ENCODE measurements around the gene ATXN7L1.
"Not testable (repeated sequence)": the region's sequence is repeated elsewhere in the genome, so short reads cannot be mapped to it uniquely, and the experiment has no call there.

Gene ATXN7L1

DNA sequence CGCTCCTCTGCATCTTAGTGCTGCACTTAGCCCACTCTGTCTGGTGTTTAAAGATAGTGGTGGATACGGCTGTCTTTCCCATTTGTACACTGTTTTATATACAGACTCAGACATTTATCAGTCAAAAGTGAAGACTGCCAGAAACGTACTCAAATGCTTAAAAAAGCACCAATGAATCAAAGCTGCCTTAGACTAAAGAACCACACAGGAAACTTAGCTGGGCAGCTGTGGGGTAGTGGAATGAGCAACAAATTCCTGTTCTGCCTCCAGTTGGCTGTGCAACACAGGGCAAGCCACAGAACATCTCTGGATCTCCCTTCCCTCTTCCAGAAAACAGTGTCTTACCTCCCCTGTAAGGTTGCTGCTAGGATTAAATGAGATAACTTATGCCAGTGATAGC, 76.0 kb downstream of the ATXN7L1 start:
- peak; percentile 51 for DNase-seq

DNA sequence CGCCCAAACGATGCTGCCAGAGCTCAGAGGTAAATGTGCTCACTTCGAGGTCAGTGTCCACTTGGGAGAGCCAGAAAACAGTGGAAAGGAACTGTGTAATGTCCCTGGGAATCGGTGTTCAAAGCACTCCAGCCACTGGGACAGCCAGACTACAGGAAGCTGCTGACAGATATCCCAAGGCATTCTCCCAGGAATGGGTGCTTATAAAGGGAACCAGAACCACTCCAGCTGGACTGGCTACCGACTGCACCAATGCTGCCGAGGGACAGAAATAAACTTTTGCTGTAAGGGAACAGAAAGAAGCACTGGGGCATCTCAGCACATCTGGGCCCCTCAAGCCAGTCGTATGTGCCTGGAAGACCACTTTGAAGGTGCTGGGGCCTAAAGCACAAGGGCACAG, 76.7 kb downstream of the ATXN7L1 start:
- no peak for DNase-seq

DNA sequence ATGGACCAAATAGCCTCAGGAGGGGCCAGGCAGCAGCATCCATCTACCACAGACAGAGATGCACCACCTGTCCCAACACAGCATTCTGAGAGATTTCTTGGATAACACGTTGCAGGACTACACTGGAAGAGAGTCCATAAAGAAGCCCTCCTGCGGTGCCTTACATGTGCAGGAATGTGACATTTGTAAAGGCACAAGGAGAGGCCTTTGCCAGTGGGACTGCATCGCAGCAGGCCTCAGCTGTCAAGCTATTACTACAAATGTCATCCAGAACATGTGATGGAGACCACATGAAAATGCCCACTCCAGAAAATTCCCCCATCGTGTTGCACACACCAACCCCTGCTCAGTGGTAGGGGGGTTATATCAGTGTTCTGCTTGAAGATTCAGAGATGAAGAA, 77.4 kb downstream of the ATXN7L1 start:
- no peak for DNase-seq

DNA sequence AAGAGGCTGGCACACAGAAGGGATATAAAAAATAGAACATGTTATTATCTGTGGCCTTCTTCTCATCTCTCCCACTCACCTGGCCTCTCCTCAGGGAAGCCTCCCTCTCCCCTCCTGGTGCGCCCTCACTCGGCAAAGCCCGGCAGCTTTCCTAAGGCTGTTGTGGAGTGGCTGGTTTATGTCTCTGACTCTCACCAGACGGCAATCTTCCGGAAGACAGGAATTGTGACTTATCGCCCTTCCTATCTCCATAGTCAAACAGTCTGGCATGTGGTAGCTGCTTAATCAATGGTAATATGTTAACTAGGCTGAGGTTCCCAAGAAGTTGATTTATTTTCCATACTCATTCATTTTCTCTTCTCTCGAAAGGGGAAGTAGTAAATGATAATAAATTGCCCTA, 78.7 kb downstream of the ATXN7L1 start:
- DNase-seq = no peak

DNA sequence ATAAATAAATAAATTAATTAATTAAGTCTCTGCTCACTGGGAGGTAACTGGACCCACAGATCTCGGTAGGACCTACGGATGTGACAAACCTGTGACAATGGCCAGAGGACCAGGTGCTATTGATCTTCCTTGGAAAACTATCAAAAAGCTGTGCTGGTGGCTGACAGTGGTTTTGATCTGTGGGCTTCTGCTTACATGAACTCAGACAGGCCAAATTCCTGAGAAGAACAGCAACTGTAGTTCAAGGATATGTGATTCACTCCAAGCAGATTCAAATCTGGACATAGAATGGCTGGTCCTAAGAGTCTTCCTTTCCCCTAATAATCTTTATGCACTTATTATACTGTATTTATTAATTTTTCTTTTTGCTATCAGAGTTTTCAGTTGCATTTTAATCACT, 80.0 kb downstream of the ATXN7L1 start:
- DNase-seq = peak; percentile 40

DNA sequence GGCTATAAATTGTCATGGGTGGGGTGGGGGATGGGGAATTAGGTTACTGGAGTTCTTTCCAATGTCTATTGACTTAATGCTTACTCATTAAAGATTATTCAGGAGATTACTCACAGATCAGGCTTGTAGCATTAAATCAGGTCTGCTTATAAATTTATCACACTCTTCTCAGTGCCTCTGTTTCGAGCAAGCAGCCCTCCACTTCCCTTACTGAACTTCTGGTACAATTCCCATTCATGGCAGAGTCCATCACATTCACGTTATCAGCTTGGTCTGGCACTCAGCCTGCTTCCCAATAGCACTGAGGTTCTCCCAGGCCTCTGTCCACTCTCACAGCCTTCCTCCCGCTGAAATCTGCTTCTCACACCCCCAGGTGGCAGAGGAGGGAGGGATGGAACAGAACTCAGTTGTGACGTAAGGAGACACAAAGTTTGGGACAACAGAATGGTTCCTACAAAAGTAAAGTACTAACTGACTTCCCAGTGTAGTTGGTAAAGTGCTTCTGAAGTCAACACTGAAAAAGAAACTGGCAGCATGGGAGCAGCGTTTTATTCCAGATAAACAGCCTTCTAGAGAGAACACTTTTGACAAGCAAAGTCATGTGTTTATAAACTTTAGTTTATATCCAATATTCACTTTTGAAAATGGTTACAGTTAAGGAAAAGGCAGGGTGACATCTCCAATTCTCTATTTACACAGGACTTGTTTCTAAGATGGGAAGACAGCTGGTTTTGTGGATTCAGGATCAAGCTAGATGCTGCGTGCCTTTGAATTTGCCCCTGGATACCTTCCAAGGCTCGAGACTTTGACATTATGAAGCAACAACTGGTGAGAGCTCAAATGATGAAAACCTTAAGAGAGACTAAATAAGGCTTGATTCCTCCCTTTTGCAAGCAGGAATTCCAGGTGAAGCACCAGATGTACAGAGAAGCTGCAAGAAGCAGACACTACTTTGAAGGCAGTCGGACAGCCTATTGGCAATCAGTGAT, 81.4 kb downstream of the ATXN7L1 start:
- DNase-seq = peak; percentile 60

DNA sequence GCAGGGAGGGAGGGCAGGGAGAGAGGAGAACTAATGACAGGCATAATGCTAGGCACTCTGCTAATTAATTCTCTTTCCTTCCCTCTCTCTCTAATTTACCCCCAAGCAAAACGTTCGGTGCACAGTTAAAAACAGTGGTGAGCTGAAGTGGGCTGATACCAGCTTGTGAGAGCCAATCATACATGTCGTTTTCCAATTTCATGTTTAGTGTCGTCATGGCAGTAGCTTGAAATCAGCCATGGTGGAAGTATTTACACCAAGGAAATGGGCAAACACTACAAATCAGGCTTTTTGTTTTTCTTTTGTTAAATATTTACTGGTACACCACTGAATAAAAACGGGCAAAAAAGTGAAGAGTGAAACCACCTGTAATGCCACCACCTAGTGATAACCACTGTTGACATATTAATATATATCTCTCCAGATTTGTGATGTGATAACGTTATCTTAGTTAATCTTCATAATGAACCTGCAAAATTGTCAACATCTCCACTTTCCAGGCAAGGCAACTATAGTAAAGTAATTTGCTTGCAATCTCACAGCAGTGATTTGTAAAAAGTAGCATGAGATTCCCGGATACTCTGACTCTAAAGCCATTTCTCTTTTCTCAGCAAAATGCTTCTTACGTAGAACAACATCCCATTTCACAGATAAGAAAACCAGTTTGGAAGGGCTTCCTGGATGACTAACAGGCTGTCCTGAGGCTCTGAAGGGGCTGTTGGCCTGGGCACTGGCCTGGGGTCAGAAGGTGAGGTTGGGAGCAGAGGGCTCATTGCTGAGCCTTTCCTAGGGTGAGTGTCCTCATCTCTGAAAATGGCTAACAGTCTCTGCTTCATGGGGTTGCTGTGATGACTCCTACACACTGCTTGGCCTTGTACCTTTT, 83.7 kb downstream of the ATXN7L1 start:
- DNase-seq = no peak

DNA sequence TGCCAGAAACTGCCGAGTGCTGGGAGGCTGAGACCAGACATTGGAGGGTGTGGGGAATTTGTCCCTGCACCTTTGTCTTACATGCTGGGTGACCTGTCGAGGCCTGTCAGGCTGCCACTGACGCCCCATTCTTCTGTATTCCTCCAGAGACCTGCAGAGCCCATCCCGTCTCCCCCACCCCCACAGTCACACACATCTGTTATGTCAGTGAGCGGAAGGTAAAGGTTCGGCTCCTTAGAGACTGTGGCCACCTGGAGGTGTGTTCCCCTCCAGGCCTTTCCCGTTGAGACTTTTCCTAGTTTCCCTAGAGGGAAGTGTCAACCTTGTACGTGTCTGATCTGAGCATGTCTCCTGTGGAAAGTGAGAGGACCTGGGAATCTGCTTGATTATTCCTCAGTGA, 84.5 kb downstream of the ATXN7L1 start:
- DNase-seq = no peak

DNA sequence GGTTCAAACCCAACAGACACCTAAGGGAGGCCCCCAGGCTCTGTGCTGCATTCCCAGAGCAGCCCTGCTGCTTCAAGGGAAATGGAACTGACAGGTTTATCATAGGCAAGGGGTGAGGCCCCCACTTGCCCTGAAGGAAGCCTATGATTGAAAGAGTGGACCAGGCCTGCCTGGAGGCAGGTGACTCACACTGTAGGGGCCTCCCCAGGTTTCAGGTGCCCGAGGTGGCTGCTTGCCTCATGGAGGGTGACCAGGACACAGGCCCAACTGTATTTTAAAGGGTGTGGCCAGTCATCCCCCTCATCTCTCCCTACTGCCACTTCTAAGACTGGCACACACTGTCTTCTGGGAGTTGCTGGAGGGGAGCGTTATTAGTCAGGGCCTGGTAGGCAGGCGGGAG, 85.4 kb downstream of the ATXN7L1 start:
- no peak for DNase-seq

DNA sequence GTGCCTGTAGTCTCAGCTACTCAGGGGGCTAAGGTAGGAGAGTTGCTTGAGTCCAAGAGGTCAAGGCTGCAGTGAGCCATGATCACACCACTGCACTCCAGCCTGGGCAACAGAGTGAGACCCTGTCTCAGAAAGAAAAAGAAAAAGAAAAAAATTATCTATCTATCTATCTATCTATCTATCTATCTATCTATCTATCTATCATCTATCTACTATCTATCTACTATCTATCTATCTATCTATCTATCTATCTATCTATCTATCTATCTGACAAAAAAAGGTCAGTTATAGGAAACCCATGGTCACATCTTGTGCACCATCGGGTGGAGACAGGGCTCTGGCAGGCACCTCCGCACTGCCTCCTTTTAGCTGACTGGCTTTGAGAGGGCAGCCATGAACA, 85.9 kb downstream of the ATXN7L1 start:
- not testable (repeated sequence) for DNase-seq

DNA sequence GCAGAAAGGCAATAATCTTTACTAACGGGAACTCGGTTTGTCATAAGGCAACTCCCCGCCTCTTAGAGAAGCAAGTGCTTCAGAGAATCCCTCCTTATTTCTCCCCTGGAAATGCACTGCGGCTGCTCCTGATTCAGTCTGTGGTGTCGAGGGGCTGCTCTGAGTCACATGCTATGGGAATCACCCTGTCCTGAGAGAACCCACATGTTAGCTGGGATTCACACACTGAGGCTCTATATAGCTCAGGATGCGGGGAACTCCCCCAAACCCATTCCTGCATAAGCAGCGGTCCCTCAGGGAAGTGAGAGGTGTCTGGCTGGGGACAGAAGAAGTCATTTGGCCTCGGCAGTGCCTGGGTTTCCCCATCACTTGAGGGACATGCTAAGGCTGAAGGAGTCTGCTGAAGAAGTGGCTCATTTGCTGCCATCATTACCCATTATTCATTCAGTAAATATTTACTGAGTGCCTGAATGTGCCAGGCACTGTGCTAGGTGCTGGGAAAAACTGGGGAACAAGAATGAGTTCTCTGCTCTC, 87.5 kb downstream of the ATXN7L1 start:
- no peak for DNase-seq

DNA sequence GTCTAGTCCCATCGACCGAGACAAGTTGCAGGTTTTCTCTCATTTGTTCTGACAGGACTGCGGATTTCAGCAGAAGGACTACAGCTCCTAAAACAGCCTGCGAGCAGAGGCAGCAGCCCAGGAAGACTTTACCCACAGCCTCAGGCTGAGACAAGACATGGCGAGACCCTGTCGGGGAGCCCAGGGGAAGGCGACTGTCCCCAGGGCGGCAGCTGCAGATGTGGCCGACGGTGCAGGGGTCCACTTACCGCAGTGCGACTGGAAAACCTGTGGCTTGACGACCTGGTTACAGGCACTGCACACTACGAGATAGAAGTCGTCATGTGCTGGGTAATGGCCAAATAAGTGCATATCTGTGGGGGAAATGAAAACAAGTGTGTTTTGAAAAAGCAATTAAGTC, 88.0 kb downstream of the ATXN7L1 start:
- DNase-seq = no peak

DNA sequence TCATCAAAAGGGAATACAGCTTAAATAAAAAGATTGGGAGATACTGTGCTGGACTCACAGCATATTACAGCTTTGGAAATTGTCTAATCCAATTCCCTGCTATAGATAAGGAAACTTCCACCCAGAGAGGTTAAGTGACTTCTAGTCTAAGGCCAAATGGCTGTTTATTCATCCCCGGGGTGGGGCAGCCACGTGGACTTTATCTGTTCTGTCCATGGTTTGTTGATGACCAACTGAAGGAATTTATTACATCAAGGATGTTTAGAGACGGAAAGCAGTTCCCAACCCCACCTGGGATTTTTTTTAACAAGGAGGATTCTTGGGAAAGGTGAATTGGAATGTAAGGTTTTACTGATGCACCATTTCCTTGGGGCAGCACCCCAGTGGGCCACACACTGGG, 88.6 kb downstream of the ATXN7L1 start:
- no peak for DNase-seq

DNA sequence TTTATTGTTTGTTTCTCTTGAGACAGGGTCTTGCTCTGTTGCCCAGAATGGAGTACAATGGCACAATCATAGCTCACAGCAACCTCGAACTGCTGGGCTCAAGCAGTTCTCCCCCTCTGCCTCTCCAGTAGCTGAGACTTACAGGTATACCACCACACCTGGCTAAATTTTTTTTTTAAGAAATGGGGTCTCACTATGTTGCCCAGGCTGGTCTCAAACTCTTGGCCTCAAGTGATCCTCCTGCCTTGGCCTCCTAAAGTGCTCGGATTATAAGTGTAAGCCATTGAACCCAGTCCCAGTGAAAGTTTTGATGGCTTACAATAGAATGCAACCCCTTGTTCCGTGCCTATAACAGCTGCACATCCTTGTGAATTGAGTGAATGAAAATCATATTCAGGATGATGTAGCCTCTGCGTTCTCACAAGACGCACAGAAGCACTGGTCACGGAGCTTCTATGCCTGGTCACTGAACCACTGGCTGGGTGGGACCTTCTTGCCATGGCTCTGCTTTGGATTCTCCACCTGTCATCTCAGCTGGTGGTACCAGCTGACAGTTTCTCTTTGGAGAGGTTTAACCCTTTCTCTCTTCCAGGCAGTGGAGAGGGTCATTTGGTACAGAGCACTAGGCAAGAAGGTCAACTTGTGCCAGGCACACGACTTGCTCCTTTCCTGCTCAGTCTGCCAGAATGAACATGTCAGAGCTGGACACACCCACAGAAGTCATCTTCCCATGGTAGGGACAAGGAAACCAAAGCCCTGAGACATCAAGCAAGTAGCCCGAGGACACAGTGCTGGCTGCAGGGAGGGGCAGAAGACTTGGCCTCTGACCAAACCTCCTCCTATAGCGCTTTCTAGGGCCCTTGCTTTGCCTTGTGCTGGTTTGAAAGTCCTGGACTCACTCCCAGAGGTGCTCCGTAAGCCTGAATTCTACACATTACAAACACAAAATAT, 89.6 kb downstream of the ATXN7L1 start:
- DNase-seq = no peak

DNA sequence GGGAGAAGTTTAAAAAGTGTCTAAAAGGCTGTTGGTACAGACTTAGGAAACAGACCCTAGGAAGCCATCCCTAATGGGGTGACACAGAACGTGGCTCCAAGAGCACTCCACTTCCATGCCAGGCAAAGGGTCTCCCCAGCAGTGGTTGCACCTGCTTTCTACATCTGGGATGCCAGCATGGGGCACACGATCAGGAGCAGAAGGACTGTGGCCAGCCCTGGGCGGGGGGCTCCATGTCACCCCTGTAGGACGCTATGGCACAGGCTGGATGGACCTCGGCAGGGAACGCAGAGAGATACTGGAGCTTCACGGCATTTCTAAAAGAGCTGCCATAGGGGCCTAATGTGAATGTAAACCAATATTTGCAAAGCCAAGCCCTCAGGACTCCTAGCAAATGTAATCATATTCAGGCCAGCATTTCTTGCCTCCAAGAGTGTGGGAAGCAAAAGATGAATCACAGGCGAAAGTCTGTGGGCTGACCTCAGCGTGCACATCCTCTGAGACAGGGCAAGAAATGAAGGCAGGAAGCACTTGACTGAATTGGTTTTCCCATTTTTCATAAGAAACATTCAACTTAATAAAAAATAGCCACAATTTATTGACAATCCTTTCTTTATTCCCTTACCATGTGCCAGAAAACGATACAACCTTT, 93.9 kb downstream of the ATXN7L1 start:
- peak; percentile 84 for DNase-seq

DNA sequence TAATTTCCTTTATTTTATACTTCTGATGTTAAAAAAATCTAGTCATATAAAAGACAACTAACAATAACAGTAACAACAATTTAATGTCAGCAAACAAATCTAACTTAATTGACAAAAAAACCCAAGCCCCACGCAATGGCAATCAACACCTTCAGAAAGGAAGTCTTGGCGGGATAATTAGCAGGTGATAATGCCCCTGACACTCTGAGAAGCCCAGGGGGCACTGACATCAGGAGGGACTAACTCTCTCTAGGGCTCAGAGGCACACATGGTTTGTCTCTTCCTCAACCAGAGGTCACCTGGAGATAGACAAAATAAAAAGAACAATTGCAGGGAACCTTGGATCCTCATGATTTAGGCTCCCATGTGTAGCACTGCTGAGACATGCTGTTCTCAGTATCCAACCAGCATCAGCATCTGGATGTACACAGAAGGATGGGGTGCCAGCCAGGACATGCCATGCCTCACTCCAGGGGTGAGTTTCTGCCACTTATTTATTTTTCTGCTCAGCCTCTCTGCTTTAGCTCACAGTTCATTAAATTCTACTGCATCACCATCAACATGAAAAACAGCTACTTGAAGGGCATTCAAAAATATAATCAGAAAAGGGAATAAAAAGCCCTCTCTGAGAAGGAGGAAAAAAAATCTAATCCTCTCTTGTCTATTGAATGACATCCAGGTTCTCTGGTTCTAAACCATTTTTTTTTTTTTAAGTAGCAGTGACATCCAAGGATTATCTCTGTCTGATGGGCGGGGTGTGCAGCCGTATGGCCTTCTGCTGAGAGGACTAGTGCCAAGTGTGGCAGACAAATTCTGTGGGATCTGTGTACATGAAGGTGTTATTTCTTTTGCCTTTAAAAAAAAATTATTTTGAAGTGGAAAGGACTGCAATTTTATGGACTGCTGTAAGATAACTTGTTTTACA, 96.3 kb downstream of the ATXN7L1 start:
- DNase-seq = no peak

DNA sequence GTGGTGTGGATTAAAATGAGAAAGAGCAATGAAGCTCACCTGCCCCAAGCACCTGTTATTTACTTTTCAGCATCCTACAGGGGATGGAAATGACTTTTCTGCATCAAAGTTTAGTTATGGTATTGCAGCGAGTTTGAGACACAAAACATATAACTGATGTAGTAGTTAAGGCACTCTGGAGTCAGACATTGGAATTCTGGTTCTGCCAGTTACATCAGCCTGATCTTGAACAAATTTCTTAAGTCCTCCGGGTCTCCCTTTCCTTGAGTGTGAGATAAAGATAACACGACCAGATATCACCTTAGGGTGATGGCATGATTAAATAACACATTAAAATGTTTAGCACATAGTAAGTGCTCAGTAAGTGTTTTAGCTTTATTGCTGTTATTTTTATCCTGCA, 97.4 kb downstream of the ATXN7L1 start:
- no peak for DNase-seq

DNA sequence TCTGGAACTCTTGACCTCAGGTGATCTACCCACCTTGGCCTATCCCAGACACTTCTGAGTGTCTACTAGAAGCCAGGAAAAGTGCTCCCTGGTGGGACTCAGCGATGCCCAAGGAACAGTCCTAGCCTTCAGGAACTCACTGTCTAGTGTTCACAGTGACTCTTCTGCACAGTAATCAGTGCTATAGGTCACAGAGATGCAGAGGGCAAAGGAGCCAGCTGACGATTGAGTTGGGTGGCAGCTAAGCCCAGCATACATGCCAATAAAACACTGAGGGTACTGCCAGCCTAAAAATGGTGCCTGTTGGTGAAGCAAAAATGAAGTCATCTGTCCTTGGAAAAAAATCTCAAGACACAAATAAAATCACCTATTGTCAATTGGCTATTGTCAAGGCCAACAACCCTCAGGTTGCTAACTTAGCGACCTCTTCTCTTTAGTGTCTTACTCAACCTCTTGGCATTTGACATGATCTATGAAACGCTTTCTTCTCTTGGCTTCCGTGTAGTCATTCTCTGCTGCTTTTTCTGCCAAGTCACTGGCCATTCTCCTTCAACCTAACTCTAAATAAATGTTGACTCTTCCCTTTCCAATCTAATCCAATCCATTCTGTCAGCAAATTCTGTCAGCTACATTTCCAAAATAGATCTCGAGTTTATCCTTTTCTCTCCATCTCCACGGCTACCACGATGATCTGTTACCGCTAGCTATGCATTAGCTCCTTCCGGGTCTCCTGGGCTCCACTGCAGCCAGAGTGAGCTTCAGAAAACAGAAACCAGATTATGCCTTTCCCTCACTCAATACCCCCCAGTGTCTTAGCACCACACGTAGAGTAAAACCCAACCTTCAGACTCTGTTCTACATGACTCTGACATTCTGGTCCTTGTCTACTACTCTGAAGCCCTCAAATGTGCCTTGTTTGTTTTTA, 99.2 kb downstream of the ATXN7L1 start:
- peak; percentile 43 for DNase-seq

DNA sequence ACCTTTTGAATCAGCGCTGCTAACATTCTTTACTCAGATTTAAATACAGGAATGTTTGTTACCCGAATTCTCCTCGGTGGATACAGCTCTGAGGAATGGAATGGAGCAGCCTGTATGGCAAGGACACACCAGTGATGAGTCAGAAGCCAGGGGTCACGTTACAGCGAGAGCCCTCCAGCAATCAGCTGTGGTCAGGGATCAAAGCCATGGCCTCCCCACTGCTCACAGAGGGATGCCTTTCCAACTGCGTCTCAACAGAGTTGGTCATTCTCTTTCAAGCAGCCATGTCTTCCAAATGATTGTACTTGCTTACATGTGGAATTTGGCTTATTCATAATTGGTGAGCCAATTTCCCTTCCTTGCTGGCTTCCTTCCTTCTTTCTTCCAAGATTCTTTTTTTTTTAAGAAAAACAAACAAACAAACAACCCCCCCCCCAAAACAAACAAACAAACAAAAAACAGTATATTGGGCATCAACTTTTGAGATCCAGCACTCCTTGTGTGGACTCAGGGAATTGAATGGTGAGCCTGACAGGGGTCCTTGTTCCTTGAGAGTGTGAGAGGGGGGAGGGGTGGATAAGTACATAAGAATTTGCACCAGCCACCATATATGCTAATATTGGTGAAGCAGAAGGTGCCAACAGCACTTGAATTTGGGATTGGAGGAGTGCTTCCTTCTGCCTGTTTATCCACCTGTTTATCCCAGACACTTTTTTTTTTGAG, 100.2 kb downstream of the ATXN7L1 start:
- DNase-seq = peak; percentile 99
